GM10266 (cell line): Measurements from ENCODE around the gene SPHK1.
"Not testable (repeated sequence)": the region's sequence is repeated elsewhere in the genome, so short reads cannot be mapped to it uniquely, and the experiment has no call there.

Experiments used
- DNase-seq: peaks from one replicate; pipeline ENCODE4 v3.0.0; 2012; ENCODE audit errors: extremely low spot score
- CTCF ChIP-seq: IDR thresholded peaks from 2 replicates; pipeline ENCODE4 v1.5.1; 2012; ENCODE audit warnings: mild to moderate bottlenecking, low read depth; ENCODE audit not compliant: control insufficient read depth, insufficient read depth; ENCODE audit errors: missing control alignments

SPHK1 gene

GRCh38 chr17:76354747-76355310 lies 29.6 kb upstream of the SPHK1 start:
- no peak for TF ChIP-seq CTCF
- DNase-seq: no peak

GRCh38 chr17:76356803-76357456 lies 27.5 kb upstream of the SPHK1 start:
- TF ChIP-seq CTCF: no peak
- no peak for DNase-seq

GRCh38 chr17:76357597-76358158 lies 26.7 kb upstream of the SPHK1 start:
- no peak for DNase-seq
- no peak for TF ChIP-seq CTCF

- DNase-seq: no peak
- no peak for TF ChIP-seq CTCF
Observed at GRCh38 chr17:76359375-76359774, 25.0 kb upstream of the SPHK1 start.

- DNase-seq: not testable (repeated sequence)
Observed at GRCh38 chr17:76359776-76360175, 24.6 kb upstream of the SPHK1 start.

GRCh38 chr17:76360461-76360860 lies 23.9 kb upstream of the SPHK1 start:
- DNase-seq: no peak
- TF ChIP-seq CTCF: no peak

- no peak for DNase-seq
- no peak for TF ChIP-seq CTCF
Observed at GRCh38 chr17:76363107-76363842, 21.1 kb upstream of the SPHK1 start.
